CD4-positive, alpha-beta T cell treated with Interleukin-1 beta for 1 hour (primary cell): ENCODE results near the gene CACNB4.
"Not testable (repeated sequence)": the region's sequence is repeated elsewhere in the genome, so short reads cannot be mapped to it uniquely, and the experiment has no call there.

ENCODE experiments used
- DNase-seq, 2 donors: peaks; one replicate each; pipeline ENCODE4 v3.0.0-alpha.2; 2020 to 2022

CACNB4 gene

DNA sequence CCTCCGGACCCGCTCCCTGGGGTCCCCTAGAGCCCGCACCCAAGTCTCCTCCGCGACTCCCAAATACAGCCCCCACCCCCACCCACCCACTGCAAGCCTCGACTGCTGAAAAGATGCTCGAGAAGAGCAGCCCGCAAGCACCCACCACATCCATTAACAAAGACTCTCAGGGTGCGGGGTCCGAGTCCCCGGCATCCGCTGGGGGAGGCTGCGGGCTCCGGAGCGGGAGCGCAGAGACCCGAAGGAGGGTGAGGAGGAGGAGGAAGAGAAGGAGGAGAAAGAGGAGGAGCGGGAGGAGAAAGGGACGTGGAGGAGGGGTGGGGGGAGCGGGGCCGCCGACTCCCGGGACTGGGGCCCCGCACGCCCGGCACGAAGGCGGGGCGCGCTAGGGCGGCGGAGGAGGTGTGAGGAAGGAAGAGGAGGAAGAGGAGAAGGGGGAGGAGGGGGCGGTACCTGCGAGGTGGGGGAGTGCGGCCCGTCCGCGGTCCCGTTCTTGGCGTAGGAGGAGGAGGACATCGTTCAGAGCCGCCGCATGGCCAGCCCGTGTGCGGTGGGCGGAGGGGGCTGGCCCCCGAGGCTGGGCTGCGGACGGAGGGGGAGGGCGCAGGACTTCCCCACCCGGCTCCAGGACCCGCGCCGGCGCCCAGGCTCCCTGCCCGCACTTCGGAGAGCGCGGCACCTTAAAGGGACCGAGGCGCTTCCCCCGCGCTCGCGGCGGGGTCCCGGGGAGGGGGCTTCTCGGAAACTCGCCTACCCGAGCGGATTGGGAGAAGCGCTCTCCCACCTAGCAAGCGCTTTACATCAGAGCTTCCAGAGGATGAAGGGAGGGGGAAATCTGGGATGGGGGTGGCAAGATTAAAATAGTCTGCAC lies at the start of gene CACNB4:
TSS of gene CACNB4 (minus strand) at position 549 of the 871 bp plus-strand sequence.
- no peak for DNase-seq

DNA sequence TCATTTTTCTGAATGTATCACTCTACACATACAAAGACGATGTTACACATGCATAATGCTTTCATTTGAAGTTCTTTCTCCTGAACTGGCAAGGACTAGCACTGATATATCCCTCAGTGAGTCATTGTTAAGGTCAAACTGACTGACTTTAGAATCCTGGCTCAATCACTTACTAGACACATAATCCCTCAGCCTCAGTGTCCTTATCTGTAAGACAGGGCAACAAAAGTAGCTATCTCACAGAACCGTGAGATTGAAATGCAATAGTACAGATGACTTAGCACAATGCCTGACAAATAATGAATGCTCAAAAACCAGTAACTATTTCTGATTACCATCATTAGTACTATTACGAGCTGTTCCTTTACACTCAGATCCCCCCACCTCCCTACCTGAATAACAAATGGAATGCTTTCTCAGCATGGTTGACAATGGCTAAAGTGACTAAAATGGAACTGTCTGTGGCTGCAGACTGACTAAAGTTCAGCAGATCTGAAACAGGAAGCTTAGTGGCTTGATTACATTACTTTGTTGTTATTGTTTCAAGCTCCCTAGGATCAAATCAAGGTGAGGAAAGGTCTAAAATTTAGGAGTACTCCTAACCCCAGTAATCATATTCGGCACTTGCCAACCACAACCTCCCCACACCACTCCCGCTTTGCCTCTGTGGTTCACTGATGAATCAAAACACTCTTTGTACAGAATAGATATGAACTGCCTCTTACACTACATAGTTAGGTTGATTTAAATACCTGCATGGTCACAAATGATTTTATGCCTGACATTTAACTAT lies 35.8 kb upstream of the CACNB4 start:
- no peak for DNase-seq

DNA sequence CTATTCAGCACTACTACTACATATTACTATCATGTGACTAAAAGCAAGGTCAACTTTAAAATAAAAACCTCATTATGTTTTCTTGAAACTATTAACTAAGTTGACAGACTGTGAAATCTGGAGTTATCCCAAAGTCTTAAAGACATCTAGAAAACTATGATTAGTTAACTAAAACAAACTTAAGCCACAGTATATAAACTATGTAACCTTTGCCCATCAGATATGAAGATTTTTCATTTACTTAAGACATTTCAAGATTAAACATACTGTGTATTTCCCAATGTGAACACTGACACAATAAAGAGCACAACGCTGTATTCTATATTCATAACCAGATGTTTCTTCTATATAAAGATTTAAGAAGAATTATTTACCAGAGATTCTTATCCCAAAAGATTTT lies 33.5 kb upstream of the CACNB4 start:
- no peak for DNase-seq

DNA sequence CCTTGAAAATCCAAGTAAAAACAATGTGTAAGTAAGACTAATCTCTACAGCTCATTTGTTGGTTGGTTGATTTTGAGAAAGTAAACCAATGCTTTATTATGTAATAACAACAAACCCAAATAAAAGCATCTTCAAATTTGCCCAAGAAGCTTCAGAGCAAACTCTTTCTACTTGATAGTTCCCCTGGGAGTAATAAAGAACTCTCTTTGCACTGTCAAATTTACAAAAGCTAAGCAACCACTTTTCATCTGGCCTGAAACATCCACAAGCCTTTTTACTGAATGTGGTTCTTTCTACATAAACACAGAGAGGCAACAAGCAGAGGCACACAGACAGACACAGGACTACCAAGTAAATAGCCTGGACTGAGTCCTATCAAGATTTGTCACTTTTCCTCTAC lies 28.8 kb upstream of the CACNB4 start:
- no peak for DNase-seq

DNA sequence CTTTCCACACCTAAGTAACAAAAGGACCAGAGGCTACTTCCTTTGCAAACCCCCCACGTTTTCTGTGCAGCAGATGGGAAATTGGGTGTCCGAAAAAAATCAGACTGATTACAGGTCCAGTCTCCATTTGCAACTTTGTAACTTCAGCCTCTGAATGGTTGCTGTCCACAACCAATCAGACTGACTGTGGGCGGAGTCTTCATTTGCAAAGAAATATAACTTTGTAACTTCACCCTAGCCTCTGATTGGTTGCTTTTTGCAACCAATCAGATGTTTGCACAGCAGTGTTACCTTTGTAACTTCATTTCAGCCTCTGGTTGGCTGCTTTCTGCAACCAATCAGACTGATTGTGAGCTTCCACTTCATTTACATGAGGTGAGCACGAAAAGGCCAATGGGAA lies 27.8 kb upstream of the CACNB4 start:
- DNase-seq = no peak

DNA sequence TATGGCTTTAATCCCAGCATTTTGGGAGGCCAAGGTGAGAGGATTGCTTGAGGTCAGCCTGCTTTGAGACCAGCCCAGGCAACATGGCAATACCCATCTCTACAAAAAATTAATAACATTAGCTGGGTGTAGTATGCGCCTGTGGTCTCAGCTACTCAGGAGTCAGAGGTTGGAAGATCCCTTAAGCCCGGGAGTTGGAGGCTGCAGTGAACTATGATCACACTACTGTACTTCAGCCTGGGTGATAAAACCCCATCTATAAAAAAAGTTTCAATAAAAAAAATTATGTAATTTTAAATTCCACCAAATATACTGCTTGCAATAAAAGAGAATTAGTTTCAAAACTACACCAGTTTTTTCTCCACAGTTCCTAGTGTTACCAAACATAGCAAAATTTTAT lies 23.3 kb upstream of the CACNB4 start:
- no peak for DNase-seq

DNA sequence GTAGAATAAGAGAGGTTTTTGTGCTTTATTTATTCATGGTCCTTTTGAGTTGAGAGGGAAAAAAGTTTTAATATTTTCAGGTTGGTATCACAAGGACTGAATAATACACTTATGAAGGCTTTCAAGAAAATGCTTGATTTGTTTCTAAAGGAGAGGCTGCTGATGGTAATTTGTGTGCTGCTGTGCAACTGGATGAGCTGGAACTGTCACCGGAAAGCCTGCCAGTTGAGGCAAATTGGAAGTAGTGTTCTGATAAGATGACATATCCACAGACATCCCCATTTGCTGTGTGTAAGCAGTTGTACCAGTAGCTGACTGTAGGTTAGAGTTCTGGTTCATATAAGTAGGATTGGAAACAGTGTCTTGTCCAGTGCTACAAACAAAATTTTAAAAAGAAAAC lies 21.6 kb upstream of the CACNB4 start:
- DNase-seq = no peak

DNA sequence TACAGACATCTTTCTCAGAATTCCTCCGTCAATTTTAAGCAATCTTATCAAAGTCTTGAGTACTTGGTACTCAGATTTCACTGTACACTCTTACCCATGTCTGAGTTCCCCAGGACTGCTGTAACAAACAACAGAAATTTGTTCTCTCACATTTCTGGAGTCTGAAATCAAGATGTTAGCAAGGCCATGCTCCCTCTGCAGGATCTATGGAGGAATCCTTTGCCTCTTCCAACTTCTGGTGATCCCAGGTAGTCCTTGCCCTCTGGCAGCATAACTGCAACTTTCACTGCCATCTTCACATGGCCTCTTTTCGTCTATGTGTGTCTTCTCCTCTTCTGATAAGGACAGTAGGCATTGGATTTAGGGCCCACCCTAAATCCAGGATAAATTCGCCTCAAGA lies 17.1 kb upstream of the CACNB4 start:
- no peak for DNase-seq

DNA sequence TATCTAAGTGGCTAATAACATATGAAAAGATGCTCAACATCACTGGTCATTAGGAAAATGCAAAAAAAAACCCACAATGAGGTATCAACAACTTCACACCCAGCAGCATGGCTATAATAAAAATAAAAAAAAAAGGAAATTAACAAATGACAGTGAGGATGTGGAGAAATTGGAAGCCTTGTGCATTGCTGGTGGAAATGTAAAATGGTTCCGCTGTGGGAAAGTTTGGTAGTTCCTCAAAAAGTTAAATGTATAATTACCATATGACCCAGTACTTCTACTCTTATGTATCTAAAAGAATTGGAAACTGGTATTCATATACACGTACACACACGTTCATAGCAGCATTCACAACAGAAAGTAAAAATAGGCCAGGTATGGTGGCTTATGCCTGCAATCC lies 15.5 kb upstream of the CACNB4 start:
- DNase-seq = no peak

DNA sequence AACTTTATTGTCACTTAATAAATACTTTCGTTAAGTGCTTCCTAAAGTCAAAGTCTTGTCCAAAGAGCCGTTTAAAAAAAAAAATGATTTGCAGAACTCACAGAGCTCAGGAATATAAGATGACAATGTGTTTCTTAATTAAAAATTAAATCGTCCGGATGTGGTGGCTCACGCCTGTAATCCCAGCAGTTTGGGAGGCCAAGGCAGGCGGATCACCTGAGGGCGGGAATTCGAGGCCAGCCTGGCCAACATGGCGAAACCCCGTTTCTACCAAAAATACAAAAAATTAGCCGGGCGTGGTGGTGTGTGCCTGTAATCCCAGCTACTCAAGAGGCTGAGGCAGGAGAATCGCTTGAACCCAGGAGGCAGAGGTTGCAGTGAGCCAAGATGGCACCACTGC lies 8.3 kb upstream of the CACNB4 start:
- DNase-seq = not testable (repeated sequence)

DNA sequence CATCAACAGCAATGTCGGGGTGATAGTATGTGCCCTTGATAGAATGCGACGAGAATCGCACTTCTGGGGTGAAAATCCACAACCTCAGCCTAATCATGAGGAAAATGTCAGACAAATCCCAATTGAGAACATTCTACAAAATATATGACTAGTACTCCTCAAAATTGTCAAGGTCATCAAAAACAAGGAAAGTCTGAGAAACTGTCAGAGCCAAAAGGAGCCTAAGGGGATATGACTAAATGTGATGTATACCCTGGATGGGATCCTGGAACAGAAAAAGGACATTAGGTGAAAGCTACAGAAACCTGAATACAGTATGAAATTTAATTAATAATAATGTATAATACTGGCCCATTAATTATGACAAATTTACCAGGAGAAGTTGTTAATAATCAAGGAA lies 7.6 kb upstream of the CACNB4 start:
- DNase-seq = no peak

DNA sequence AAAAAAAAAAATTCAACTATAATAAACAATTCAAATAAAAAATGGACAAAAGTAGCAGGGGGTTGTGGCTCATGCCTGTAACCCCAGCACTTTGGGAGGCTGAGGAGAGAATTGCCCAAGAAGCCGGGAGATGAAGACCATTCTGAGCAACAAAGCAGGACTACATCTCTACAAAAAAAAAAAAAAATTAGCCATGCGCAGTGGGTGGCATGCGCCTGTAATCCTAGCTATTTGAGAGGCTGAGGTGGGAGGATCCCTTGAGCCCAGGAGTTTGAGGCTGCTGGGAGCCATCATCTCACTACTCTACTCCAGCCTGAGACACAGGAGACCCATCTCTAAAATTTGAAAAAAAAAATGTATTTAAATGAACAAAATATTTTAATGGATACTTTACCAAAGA lies 4.4 kb upstream of the CACNB4 start:
- no peak for DNase-seq

DNA sequence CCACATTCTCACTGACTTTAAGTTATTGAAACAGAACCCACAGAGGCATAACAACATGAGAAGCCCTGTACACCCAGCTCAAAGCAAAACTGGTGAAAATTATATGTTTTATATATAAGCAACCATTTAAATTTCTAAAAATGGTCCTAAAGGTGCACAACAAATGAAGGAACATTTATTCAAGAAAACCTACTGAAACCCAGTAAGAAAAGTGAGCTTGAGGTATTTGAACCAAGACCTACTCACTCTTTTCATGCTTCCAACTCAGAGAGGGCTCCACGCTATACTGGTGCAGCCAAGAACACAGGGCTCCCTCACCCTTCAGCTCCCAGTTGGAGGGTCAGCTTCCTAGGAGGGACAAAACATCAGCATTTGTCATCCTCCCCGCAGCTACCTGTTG lies 2.1 kb upstream of the CACNB4 start:
- no peak for DNase-seq

DNA sequence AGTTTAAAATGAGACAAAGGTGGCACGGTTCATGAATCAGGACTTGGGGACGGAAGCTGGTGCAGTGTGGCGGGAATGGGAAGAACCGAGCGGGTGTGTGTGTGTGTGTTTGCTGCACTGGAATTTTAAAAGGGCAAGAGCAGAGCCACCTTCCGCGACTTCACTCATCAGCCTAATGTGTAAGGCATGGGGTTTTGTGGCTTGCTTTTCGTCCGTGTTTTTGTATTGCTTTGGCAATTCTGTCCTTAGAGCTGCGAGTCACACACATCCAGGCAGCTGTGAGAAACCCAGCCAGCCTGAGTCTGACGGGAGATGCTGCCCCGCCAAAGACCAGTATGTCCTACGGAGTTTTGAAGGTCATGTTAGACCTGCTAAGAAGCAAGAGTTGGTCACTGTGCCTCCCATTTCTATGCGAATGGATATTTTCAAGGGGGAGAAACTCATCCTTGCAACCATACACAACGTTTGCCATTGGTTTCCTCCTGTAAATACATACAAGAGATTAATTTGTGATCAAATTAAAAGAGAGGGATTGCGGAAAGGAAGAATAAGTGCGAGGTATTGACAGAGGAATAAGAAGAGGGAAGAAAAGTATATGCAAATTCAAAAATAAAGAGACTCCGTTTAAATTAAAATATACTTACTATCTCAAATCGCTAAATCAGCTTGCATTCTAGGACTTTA lies 665 bp upstream of the CACNB4 start:
- DNase-seq = no peak

DNA sequence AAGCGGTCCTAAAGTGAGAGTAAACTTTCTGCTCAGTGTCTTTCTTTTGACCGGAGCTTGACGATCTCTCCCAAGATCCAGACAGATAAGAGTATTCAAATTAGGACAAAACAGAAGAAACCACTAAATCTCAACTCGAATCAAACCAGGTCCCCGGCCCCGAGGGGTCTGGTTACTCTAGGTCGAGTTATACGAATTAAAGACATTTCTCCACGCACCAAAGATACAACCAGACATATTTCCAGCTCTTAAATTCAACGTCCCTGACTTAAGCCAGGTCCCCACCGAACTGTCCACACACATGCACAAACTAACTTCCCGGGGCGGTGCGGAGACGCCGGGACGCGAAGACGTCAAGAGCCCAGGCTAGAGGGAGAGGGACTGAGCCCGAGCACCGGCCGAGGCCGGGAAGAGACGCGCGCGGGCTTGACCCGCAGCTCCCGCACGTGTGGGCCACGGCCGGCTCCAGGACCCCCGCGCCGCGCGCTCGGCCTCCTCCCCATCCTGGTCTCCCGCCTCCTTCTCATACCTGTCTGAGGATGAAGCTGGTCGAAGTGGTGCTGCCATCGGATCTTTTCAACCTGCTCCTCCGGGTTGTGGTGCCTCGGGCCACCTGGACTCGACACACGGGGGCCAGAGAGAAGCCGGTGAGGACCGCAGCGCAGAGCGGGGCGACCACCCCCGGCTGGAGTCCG lies 896 bp downstream of the CACNB4 start:
- no peak for DNase-seq

DNA sequence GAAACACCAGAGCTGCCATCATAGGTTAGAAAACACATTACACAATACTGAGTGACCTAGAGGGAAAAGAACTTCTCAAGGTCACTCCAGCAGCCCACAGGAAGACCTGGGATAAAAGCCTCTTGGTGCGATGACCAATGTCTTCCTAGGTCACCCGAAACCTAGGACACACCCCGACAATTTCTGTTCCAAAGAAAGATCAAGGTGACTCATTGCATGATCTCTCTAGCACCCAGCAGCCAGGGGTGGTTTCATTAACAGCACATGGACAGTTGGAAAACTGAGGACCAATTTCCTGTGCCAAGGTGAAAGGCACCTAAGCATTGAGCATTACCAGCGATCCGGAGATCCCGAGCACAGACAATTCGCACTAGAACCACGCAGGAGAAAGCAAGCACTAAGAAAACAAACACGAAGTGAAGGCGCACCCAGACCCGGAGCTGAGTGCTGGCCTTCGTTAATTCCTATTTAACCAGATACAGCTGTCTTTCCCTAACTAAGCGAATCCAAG lies 1.5 kb downstream of the CACNB4 start:
- DNase-seq = no peak

DNA sequence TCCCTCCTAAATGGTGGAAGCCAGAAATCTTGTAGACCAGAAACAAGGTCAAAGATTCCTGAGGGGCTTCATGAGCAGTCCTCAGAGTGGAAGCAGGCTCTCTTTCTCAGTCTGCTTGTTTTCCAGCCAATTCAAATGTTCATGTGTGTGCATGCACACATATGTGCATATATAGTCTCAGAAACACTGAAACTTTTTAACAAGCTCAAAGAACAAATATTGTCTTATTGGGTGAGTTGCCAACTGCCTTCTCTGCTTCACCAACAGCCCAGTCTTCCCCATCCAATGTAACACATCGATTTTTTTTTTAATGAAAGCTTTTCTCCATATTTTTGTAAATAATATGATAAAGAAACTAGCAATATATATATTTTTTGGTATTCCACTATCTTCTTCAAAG lies 3.7 kb downstream of the CACNB4 start:
- DNase-seq = no peak

DNA sequence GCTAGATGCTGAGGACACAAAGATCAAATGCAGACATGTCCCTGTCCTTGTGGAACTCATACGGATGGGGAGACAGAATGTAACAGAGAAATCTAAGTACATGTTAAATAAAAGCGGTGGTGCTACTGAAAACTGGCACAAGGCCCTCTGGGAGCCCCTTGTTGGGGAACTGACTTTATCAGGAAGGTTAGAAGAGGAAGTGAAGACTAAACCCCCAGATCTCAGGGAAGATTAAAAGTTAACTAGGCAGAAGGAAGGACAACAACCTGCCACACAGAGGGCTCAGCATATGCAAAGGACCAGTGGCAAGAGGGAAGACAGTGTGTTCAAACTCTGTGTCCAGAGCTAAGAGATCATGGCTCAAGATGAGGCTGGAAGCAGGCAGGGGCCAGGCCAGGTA lies 4.8 kb downstream of the CACNB4 start:
- no peak for DNase-seq

DNA sequence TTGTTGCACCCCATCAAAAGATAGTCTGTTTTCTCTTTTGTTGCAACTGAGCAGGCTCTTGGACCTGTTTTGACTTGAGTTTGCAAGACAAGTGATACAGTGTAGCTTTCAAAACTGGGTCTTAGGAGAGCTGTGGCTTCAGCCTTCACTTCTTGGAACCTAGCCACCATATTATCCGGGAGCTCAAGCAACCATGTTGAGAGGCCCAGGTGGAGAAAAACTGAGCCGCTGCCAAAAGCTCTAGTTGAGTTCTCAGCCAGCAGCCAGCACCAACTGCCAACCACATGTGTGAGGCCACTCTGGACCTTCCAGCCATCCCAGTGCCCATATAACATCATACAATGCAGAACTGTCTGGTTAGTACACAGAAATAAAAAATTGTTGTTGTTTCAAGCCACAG lies 5.4 kb downstream of the CACNB4 start:
- no peak for DNase-seq

DNA sequence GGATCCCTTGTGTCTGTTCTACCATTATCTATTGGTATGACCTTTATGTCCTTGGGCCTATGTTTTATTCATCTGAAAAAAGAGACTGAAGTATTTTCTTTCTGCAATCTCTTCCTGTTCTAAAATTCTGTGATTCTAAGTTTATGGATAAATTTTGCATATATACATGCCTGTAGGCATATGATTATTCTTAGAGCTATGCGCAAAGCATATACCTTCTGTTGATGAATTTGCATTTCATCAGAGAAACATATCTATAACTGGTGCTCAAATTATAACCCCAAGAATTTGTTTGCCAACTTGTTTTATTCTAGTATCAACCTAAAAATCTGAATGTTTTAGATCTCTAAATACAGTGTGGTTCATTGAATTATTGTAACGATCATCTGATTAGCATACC lies 6.7 kb downstream of the CACNB4 start:
- DNase-seq = no peak

DNA sequence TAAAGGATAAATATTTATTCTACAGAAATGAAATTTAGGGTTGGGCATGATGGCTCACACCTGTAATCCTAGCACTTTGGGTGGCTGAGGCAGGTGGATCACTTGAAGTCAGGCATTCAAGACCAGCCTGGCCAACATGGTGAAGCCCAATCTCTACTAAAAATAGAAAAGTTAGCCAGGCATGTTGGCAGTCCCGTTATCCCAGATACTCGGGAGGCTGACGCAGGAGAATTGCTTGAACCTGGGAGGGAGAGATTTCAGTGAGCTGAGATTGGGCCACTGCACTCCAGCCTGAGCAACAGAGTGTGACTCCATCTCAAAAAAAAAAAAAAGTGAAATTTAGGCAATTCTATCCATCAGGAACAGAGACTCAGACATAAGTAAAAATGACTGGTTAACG lies 8.1 kb downstream of the CACNB4 start:
- DNase-seq = not testable (repeated sequence)

DNA sequence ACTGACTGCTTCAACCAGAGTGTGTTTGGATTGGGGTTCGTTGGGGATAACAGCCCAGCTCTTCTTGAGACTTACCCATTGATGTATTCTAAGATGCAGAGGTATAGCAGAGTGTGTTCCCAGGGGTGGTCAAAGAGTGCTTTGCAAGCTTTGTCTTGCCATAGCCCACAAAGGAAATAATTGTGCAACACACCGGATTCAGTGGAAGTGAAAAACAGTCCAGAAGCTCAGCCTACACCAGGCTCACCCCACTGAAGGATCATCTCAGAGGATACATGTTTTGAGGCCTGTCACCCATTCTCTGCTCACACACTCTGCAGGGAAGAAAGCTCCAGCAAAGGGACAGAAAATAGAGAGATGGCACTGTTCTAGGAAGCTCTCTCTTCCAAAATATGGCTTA lies 9.6 kb downstream of the CACNB4 start:
- DNase-seq = no peak

DNA sequence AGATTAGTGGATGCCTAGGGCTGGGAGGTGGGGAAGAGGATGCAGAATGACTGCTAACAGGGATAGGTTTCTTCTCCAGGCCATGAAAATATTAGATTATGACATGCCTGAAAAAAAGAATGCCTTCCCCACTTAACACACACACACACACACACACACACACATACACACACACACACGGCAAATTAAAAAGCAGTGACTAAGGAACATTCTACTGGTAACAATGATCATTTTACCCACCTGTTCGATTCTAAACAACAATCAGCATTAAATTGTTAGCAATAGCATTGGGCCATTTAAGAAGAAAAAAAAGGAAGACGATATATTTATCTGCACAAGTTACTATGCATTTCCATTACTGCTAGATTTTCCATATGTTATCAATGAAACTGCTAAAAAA lies 10.8 kb downstream of the CACNB4 start:
- no peak for DNase-seq
